A673 (cell line): ENCODE results near the gene MTHFD1L. TPM values are rescaled to one million over a fixed set of nuclear protein-coding genes. Genes with fewer than 3 reads are reported as not detected.

Experiments used
- BruUV-seq: library from RNA; stranded (reverse); fragments of 400-500 nt; replicated peaks from 2 replicates; lab custom pipeline; 2021; lab: Mats Ljungman, UMichigan
- CTCF ChIA-PET: fragments of 300-600 bp; sonication (Branson Sonifier 250); formaldehyde crosslinking; loops from one replicate; lab custom pipeline; 2022; ENCODE audit warnings: antibody characterized with exemption; lab: Charles Lee
- POLR2A ChIA-PET: fragments of 300-600 bp; sonication (Branson Sonifier 250); formaldehyde crosslinking; loops from one replicate; lab custom pipeline; 2022; ENCODE audit warnings: antibody characterized with exemption; ENCODE audit not compliant: low non-redundant PET; lab: Charles Lee
- DNase-seq: peaks from one replicate; pipeline ENCODE4 v3.0.0-alpha.2; 2015; ENCODE audit warnings: low spot score
- H3K27ac ChIP-seq: fragments of 200-600 bp; sonication (generic); 2 replicates; pipeline ENCODE4 v1.5.1; 2016; ENCODE audit warnings: mixed run types, low read depth, mild to moderate bottlenecking, mixed read lengths, antibody characterized with exemption, low read length; ENCODE audit not compliant: poor library complexity, severe bottlenecking
- H3K27me3 ChIP-seq: fragments of 200-600 bp; sonication (generic); replicated peaks from 2 replicates; pipeline ENCODE4 v1.6.1; 2017; ENCODE audit warnings: mixed run types, low read depth, mild to moderate bottlenecking, mixed read lengths, antibody characterized with exemption, low read length; ENCODE audit not compliant: insufficient read depth, poor library complexity
- H3K36me3 ChIP-seq: fragments of 200-600 bp; sonication (generic); 2 replicates; pipeline ENCODE4 v1.6.1; 2016; ENCODE audit warnings: mixed run types, mild to moderate bottlenecking, mixed read lengths, antibody characterized with exemption, low read length; ENCODE audit not compliant: insufficient read depth, poor library complexity, severe bottlenecking
- H3K4me1 ChIP-seq: fragments of 200-600 bp; sonication (generic); 2 replicates; pipeline ENCODE4 v1.6.1; 2017; ENCODE audit warnings: mixed run types, mild to moderate bottlenecking, mixed read lengths, antibody characterized with exemption, low read length; ENCODE audit not compliant: insufficient read depth, poor library complexity, severe bottlenecking
- H3K4me3 ChIP-seq: fragments of 200-600 bp; sonication (generic); 2 replicates; pipeline ENCODE4 v1.5.1; 2016; ENCODE audit warnings: low read depth, mixed run types, mild to moderate bottlenecking, mixed read lengths, low read length; ENCODE audit not compliant: poor library complexity, severe bottlenecking
- H3K9me3 ChIP-seq: fragments of 200-600 bp; sonication (generic); 2 replicates; pipeline ENCODE4 v1.6.1; 2016; ENCODE audit warnings: mixed run types, low read depth, mild to moderate bottlenecking, mixed read lengths, antibody characterized with exemption, low read length; ENCODE audit not compliant: poor library complexity, severe bottlenecking
- EZH2 ChIP-seq: fragments of 200-600 bp; sonication (generic); IDR thresholded peaks from 2 replicates; pipeline ENCODE4 v1.6.1; 2017; ENCODE audit warnings: borderline replicate concordance, low read depth, mild to moderate bottlenecking, mixed read lengths, antibody characterized with exemption, low read length; ENCODE audit not compliant: poor library complexity, severe bottlenecking
- intact Hi-C: fragments of 100-400 bp; cut with micrococcal nuclease; formaldehyde crosslinking; loops from one replicate; pipeline ENCODE4 v1.10.0; 2022; ENCODE audit not compliant: unreplicated experiment
- total RNA-seq: library from RNA; stranded (reverse); gene quantifications from 2 replicates; pipeline ENCODE4 v1.2.3, GENCODE V29; 2021
- TF ChIP-seq, protein P1 (sequence below): fragments of 300-800, 200-600 bp; sonication (generic); conservative IDR thresholded peaks from 2 replicates; pipeline ENCODE4 v1.5.1; 2017; ENCODE audit warnings: low read depth, mild to moderate bottlenecking, antibody characterized with exemption, low read length, moderate library complexity, mixed read lengths

Gene MTHFD1L
- total RNA-seq, 1 experiment from 2014 or later = 78.7 TPM

DNA sequence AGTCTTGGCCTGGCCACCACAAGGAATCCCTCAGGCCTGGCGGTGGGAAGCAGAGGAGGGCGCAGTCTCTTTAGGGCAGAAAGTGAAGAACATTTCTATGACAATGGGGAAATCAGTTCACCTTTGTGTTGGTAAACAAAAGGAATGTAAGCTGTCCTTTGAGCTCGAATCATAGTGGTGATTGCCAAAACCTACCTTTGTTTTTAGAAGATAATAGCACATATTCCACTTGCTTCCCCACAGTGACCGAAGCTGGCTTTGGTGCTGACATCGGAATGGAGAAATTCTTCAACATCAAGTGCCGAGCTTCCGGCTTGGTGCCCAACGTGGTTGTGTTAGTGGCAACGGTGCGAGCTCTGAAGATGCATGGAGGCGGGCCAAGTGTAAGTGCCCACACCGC lies 144.1 kb downstream of the MTHFD1L start:
- H3K27me3 ChIP-seq = no peaks in the 10 kb centered on the region
- peaks cover 21% of the 10 kb centered on the region for H3K4me1 ChIP-seq
- ChIA-PET POLR2A (no interaction called here), CTCF (no interaction called here)
- no TSS peak for BruUV-seq
- H3K4me3 ChIP-seq = no peak overlapping the region
- H3K27ac ChIP-seq = no peak overlapping the region
- no peaks in the 10 kb centered on the region for H3K36me3 ChIP-seq
- intact Hi-C loops = no loop called here
- no peaks in the 10 kb centered on the region for H3K9me3 ChIP-seq
- no peak for DNase-seq
- TF ChIP-seq, protein P1, sequence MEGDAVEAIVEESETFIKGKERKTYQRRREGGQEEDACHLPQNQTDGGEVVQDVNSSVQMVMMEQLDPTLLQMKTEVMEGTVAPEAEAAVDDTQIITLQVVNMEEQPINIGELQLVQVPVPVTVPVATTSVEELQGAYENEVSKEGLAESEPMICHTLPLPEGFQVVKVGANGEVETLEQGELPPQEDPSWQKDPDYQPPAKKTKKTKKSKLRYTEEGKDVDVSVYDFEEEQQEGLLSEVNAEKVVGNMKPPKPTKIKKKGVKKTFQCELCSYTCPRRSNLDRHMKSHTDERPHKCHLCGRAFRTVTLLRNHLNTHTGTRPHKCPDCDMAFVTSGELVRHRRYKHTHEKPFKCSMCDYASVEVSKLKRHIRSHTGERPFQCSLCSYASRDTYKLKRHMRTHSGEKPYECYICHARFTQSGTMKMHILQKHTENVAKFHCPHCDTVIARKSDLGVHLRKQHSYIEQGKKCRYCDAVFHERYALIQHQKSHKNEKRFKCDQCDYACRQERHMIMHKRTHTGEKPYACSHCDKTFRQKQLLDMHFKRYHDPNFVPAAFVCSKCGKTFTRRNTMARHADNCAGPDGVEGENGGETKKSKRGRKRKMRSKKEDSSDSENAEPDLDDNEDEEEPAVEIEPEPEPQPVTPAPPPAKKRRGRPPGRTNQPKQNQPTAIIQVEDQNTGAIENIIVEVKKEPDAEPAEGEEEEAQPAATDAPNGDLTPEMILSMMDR = no peak
- TF ChIP-seq EZH2 = no peak

DNA sequence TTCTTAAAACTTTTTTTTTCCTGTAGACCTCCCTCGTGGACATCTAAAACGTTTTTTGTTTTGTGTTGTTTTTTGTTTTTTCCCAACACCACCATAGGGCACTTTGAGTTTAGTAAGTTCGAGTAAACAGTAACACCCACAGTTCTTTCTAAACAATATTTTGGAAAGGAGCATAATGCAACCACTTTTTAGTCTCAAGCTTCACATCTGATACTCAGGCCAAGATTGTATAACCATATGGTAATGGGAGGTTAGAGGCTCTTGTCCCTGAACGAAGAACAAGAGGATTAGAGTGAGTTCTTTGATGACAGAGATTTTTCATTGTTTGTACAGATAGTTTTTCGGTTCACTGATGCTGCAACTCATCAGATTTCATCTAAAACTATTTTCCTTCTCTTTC lies 144.6 kb downstream of the MTHFD1L start:
- no TSS peak for BruUV-seq
- H3K27ac ChIP-seq = no peak overlapping the region
- ChIA-PET POLR2A (no interaction called here), CTCF (no interaction called here)
- H3K36me3 ChIP-seq = no peaks in the 10 kb centered on the region
- no peaks in the 10 kb centered on the region for H3K9me3 ChIP-seq
- no peak overlapping the region for H3K4me3 ChIP-seq
- H3K4me1 ChIP-seq = peaks cover 16% of the 10 kb centered on the region
- DNase-seq = no peak
- intact Hi-C loops = no loop called here
- H3K27me3 ChIP-seq = no peaks in the 10 kb centered on the region
- no peak for TF ChIP-seq EZH2
- TF ChIP-seq, protein P1 = no peak

DNA sequence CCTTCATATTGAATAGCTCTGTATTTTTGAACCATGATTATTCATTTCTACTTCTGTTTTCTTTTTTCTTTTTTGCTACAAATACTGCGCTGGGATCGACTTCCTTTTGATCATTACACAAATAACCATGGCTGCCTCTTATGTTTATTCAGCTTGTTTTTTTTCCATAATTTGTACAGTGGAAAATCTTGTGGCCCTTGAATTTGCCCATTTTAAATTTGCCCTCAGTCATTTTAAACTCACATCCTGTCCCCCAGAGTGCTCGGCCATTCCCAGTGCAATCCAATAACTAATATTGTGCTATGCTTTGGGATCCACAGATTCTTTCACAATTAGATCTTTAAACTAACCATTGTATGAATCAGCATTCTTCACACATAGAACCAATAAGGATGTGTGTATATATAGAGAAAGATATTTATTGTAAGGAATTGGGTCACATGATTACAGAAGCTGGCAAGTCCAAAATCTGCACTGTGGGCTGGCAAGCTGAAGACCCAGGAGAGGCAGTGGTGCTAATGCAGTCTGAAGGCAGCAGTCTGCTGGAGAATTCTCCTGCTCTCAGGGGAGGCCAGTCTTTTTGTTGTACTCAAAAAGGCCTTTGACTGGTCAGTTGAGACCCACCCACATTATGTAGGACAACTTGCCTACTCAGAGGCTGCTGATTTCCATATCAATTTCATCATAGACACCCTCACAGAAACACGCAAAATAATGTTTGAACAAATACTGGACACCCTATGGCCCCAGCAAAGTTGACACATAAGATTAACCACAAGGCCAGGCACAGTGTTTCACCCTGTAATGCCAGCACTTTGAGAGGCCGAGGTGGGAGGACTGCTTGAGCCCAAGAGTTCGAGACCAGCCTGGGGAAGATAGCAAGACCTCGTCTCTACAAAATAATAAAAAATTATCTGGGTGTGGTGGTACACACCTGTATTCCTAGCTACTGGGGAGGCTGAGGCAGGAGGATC lies 147.1 kb downstream of the MTHFD1L start:
- POLR2A ChIA-PET = interaction anchor here (0.6 kb wide), 1 partner anchor 320 kb away, joined by 6 read pairs; no protein-coding TSS in a partner anchor
- H3K27me3 ChIP-seq = no peaks in the 10 kb centered on the region
- H3K4me1 ChIP-seq = peaks cover 7% of the 10 kb centered on the region
- TF ChIP-seq, protein P1 = no peak
- no peak for TF ChIP-seq EZH2
- CTCF ChIA-PET = interaction anchor here (0.7 to 3.2 kb wide), 2 partner anchors 12 to 312 kb away, joined by 4 to 54 read pairs; no protein-coding TSS in a partner anchor
- no TSS peak for BruUV-seq
- H3K4me3 ChIP-seq = no peak overlapping the region
- no peak overlapping the region for H3K27ac ChIP-seq
- intact Hi-C loops = no loop called here
- H3K36me3 ChIP-seq = peaks cover 6% of the 10 kb centered on the region
- no peaks in the 10 kb centered on the region for H3K9me3 ChIP-seq
- DNase-seq = no peak
